Uterine smooth muscle cell (primary cell): ENCODE results near the gene DOCK9. TPM values are rescaled to one million over a fixed set of nuclear protein-coding genes. Genes with fewer than 3 reads are reported as not detected.

Source experiments
- total RNA-seq: library from RNA; depleted of rRNA; stranded (reverse); fragments of >200 nt; gene quantifications from 2 replicates; pipeline ENCODE4 v1.2.3, GENCODE V29; 2014

Gene DOCK9, protein sequence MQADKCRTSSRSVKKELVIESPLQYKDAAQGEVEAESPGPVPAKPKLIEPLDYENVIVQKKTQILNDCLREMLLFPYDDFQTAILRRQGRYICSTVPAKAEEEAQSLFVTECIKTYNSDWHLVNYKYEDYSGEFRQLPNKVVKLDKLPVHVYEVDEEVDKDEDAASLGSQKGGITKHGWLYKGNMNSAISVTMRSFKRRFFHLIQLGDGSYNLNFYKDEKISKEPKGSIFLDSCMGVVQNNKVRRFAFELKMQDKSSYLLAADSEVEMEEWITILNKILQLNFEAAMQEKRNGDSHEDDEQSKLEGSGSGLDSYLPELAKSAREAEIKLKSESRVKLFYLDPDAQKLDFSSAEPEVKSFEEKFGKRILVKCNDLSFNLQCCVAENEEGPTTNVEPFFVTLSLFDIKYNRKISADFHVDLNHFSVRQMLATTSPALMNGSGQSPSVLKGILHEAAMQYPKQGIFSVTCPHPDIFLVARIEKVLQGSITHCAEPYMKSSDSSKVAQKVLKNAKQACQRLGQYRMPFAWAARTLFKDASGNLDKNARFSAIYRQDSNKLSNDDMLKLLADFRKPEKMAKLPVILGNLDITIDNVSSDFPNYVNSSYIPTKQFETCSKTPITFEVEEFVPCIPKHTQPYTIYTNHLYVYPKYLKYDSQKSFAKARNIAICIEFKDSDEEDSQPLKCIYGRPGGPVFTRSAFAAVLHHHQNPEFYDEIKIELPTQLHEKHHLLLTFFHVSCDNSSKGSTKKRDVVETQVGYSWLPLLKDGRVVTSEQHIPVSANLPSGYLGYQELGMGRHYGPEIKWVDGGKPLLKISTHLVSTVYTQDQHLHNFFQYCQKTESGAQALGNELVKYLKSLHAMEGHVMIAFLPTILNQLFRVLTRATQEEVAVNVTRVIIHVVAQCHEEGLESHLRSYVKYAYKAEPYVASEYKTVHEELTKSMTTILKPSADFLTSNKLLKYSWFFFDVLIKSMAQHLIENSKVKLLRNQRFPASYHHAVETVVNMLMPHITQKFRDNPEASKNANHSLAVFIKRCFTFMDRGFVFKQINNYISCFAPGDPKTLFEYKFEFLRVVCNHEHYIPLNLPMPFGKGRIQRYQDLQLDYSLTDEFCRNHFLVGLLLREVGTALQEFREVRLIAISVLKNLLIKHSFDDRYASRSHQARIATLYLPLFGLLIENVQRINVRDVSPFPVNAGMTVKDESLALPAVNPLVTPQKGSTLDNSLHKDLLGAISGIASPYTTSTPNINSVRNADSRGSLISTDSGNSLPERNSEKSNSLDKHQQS (N-terminal part only)
- 17.5 and 28.1 TPM in 2 replicates for total RNA-seq

DNA sequence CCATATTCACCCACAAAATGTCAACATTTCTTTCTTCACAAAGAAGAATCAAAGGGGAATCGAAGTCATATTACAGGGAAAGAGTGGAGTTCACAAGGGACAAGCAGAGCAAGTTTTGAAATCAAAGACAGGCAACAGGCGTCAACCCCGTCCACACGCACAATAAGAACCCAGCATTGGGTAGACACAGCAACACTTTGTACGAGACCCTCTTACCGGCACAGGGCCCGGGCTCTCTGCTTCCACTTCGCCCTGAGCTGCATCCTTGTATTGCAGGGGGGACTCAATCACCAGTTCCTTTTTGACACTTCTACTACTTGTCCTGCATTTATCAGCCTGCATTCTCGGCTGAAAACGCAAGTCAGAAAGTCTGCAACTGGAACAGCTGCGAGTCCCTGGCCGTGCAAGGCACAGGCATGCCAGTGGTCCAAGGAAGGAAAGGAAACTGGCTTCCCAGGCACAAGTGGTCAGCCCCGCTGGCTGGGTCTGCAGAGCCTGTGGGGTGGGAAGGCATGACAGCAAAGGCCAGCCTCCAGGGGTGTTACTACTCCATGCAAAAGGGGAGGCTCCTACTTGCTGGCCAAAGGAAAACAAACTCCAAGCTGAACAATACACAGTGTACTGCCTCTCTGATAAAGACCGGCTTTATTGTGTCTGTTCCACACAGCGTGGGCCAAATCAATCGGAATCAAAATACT lies at the start of gene DOCK9:
TSS of gene DOCK9 (minus strand) at position 497 of the 698 bp plus-strand sequence. CDS start at position 342, 155 bp downstream.

DNA sequence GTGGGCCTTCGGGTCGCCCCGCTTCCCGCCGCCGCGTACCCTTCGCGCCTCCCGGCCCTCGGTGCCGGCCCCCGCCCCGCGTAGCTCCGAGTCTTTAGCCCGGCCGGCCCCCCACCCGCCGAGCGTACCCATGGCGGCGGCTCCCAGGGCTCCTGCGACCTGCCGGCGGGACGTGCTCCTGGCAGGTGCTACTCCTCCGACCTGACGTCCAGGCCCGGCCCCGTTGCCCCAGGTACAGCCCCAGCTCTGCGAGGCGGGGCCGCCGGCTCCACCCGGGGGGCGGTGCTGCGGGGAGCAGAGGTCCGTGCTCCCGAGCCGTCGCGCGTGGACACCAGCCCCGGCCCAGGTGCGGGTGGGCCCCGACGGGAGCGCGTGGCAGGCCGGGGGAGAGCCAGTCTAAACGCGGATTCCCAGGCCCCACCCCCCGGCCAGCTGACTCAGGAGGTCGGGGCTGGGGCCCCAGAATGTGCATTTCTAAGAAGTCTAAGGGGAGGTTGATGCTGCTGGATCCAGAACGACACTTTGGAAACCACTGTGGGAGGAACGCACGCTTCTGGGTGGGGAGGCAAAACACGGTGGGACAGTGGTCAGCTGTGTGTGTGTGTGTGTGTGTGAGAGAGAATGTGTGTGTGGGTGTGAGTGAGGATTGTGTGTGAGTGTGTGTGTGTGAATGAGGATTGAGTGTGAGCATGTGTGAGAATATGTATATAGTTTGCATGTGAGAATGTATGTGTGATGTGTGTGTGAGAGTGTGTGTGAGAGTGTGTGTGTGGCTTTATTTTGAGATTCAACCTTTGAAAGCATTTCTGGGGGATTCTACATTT lies 225.2 kb downstream of the DOCK9 start, which contains the start of gene SLC15A1:
TSS of gene SLC15A1 (minus strand) at position 206 of the 824 bp plus-strand sequence. CDS start at position 132, 74 bp downstream.

Other genes starting within 250 kb of the DOCK9 start
- gene SLC15A1, start 225.4 kb downstream of the DOCK9 start, total RNA-seq, result not detected in 2 replicates
- 29.3 and 32.5 TPM in 2 replicates for gene UBAC2, start 222.8 kb upstream of the DOCK9 start, total RNA-seq